Measurements from ENCODE around the gene POLDIP3.

The POLDIP3 gene, protein sequence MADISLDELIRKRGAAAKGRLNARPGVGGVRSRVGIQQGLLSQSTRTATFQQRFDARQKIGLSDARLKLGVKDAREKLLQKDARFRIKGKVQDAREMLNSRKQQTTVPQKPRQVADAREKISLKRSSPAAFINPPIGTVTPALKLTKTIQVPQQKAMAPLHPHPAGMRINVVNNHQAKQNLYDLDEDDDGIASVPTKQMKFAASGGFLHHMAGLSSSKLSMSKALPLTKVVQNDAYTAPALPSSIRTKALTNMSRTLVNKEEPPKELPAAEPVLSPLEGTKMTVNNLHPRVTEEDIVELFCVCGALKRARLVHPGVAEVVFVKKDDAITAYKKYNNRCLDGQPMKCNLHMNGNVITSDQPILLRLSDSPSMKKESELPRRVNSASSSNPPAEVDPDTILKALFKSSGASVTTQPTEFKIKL

GRCh38 chr22:42614312-42615091 lies at the start of gene POLDIP3:
Gene POLDIP3, minus strand, starts transcription at chr22:42614883. Its CDS starts 26 bp downstream, at chr22:42614857.
- peak; percentile 98 for DNase-seq (ENCODE audit: low read depth)

DNA sequence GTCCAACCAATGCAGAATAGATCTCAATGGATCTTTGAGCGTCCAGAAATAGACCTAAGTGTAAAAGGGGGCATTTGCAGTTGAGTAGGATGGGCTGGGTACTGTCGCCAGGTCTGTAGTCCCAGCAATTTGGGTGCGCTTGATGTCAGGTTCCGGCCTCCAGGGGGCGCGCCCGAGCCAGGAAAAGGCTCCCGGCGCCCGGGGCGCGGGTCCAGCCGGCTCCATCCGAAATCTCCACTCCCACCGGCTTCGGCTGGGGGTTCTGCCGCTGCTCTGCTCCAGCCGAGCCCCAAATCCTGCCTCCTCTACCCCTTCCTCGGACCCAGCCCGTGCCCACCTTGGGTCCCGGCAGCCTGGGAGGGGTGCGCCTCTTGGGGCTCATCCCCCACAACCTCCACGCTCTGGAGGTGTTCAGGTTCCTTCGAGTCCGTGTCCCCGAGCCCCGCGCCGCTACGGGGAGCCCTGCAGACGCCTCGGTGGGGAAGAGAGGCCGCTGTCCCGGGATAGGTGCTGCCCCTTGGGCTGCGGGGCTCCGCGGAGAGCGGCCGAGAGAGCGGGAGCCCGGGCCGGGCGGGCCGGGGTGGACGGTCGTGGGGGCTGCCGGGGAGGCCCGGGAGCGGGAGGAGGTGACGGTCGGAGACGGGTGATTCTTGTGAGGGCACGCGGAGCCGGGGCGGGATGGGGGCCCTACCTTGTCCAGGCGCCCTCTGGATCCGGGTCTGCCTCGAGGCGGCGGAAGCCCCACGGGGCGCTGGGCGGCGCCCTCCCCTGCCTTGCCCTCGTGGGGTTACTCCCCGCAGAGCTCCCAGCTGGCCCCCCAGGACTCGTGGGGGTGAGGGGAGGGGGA lies 47.5 kb upstream of the POLDIP3 start:
- DNase-seq (ENCODE audit: low read depth), result peak; percentile 66

DNA sequence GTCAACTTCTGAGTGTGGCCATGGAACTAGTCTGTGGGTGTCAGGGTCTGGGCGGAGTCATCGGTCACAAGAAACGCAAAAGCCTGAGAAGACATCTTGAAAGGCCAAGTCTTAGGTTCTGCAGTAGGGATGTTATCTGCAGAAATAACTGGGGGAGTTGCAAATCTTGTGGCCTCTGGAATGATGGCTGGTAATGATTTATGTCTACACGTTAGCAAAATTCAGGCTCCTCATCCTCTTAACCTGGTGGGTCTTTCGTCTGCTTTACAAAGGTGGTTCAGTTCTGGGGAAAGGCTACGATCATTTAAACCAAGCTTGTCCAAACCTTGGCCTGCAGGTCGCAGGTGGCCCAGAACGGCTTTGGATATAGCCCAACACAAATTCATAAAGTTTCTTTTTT lies 41.9 kb upstream of the POLDIP3 start:
- DNase-seq (ENCODE audit: low read depth), result no peak

DNA sequence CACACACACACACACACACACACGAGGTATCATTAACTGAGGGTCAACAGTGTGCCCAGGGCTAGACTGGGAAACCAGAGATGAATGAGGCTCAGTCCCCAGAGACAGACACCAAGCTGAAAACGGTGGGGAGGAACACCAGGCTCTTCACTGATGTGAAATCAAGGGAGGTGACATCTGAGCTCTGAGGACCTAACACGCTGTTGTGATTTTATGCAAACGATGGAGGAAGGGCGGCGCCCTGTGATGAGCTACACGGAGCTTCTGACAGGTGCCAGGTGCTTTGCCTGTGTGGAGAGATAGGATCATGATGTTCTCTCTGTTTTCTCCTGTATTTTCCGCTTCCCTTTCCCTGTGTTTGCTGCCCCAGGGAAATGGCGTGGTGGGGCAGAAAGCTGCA lies 41.0 kb upstream of the POLDIP3 start:
- no peak for DNase-seq (ENCODE audit: low read depth)

GRCh38 chr22:42654436-42655073 lies 39.9 kb upstream of the POLDIP3 start:
- no peak for DNase-seq (ENCODE audit: low read depth)

DNA sequence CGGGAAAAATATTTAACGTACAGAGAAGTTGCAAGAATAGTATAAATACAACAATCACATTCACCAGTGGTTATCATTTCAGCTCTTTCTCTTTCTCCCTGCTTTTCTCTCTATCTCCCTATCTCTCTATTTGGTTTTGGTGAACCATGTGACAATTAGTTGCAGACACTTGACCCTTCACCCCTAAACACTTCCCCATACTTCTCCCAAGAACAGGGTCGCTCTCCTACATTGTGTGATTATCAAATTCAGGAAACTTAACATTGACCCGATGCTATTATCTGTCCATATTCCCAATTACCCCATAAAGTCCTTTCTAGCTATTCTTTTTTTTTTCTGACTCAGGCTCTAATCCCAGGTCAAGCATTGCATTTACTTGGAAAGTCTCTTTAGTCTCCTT lies 39.3 kb upstream of the POLDIP3 start:
- DNase-seq (ENCODE audit: low read depth), result no peak

DNA sequence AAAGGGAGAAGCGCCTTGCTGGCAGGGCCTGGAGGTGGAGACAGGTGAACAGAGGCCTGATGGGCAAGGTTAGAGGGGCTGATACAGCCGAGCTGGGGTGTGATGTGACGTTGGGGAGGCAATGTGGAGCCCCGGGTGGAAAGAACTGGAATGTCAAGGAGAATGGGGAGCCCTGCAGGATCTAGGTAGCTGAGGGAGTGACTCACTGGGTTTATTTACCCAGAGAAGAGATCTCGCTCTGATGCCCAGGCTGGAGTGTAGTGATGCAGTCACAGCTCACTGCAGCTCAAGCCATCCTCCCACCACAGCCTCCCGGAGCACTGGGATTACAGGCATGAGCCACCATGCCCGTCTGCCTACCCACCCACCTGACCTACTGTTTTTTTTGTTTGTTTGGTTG lies 36.5 kb upstream of the POLDIP3 start:
- DNase-seq (ENCODE audit: low read depth), result no peak

DNA sequence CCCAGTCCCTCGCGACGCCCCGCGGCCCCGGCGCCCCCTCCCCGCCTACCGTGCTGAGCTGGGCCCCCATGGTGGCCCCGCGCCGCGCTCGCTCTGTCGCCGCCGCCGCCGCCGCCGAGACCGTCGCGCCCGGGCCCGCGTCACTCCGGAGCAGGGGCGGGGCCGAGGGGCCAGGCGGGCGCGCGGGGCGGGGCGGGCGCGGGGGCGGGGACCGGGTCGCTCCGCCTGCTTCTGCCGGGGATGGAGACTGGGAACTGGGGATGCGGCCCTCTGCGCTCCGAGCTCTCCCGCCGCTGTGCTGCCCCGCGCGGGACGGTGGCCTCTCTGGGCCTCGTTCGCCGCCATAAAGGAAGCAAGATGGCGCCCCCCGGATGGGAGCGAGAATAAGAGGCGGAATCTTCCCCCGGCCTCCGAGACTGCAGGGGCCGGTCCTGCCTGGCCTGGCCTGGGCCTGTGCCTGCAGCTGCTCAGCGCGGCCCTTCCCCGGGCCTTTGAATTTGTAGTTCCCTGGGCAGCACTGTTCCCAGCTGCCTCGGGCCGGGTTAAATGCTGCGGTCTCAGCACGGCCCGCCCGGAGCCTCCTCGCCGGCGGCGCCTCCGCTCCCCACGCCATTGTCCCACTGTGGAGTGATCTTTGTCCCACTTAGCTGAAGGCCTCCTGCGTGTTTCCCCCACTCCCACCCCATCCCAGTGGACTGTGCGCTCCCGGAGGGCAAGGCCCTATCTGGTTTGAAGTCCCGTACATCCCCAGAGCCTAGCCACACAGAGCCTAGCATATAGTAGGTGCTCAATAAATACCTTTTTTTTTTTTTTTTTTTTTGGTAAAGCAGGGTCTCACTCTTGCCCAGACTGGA lies 34.8 kb upstream of the POLDIP3 start, which contains the start of gene CYB5R3:
Gene CYB5R3, minus strand, starts transcription at position 147 of the 854 bp plus-strand sequence. Its CDS starts 77 bp downstream, at position 70.
- peak; percentile 45 for DNase-seq (ENCODE audit: low read depth)

GRCh38 chr22:42648368-42649245 lies 33.9 kb upstream of the POLDIP3 start:
- peak; percentile 2 for DNase-seq (ENCODE audit: low read depth)

- DNase-seq (ENCODE audit: low read depth), result no peak
Observed at GRCh38 chr22:42648017-42648367, 33.3 kb upstream of the POLDIP3 start.

DNA sequence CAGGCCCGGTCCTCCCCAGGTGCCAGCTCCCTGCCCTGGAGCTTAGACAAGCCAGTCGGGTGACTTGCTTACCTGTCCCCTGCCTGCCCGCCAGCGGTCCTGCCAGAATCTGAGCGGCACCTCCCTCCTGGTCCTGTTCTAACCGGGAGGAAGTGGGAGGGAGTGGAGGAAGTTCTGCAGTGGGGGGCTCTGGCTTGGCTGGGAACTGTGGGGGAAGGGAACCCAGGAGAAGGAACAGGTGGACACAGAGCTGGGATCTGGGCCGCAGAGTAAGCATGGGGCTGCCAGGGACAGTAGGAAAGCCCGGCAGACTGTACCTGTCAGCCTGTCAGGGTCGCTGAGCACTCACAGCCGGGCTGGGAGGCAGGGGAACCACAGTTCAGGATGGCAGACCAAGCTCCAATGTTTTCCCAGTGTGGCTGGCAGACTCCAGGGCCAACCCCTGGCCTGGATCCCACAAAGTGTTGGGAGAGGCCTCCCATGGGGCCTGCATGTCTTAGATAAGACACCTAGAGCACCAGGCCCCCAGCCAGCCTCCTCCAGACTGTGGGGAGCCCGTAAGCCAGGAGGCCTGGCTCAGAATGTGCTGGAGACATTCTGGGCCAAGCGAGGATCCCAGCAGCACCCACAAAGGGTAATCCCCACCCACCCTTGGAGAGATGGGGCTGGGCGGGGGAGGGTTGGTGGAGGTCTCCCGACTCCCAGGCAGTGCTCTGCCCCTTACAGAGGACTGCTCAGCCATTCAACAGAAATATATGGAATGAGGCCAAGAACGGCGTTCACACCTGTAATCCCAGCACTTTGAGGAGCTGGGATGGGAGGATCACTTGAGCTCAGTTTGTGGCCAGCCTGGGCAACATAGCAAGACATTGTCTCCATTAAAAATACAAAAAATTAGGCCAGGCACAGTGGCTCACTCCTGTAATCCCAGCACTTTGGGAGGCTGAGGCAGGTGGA lies 32.2 kb upstream of the POLDIP3 start:
- no peak for DNase-seq (ENCODE audit: low read depth)

GRCh38 chr22:42645938-42646568 lies 31.4 kb upstream of the POLDIP3 start:
- DNase-seq (ENCODE audit: low read depth), result no peak

GRCh38 chr22:42645341-42645937 lies 30.8 kb upstream of the POLDIP3 start:
- no peak for DNase-seq (ENCODE audit: low read depth)

- no peak for DNase-seq (ENCODE audit: low read depth)
Observed at GRCh38 chr22:42644422-42645340, 30.0 kb upstream of the POLDIP3 start.

GRCh38 chr22:42643634-42644421 lies 29.1 kb upstream of the POLDIP3 start:
- no peak for DNase-seq (ENCODE audit: low read depth)

Data from stimulated activated CD8-positive, alpha-beta memory T cell treated with anti-CD3 and anti-CD28 coated beads, Interleukin-15, amount 100 ng/mL, for 1 hour (primary cell).